NT2/D1 (cell line): ENCODE measurements around the gene TNS1.

Source experiments
- SUZ12 ChIP-seq: IDR thresholded peaks from 2 replicates; pipeline ENCODE4 v1.6.1; 2011; ENCODE audit not compliant: insufficient read length, insufficient read depth; ENCODE audit errors: extremely low read depth
- YY1 ChIP-seq: IDR thresholded peaks from 2 replicates; pipeline ENCODE4 v1.6.1; 2011; ENCODE audit not compliant: insufficient read length, insufficient read depth
- ZNF274 ChIP-seq: IDR thresholded peaks from 2 replicates; pipeline ENCODE4 v1.6.1; 2011; ENCODE audit warnings: mild to moderate bottlenecking, low read depth, low read length

- TF ChIP-seq SUZ12 (no peak), ZNF274 (no peak), YY1 (no peak)
These were observed 1.2 kb upstream of the TNS1 start for GRCh38 chr2:218003981-218004419.
